GM12878 (cell line): Measurements from ENCODE around the gene LMF2.

Experiments
- ATF2 ChIP-seq: IDR thresholded peaks from 2 replicates; pipeline ENCODE4 v1.6.1; 2012; ENCODE audit warnings: low read length, inconsistent platforms
- CBX3 ChIP-seq: fragments of 200-600 bp; sonication (generic); IDR thresholded peaks from 2 replicates; pipeline ENCODE4 v1.6.1; 2016; ENCODE audit warnings: low read depth, borderline replicate concordance
- CHD4 ChIP-seq: fragments of 200-600 bp; sonication (generic); IDR thresholded peaks from 2 replicates; pipeline ENCODE4 v1.6.1; 2016; ENCODE audit warnings: mild to moderate bottlenecking
- CTCF ChIP-seq, 3 experiments: IDR thresholded peaks in 2 of 3; conservative IDR thresholded peaks in 1 of 3; 2 replicates each; pipeline ENCODE4 v1.5.1; 2011; ENCODE audit warnings: low read depth in 3 of 3, low read length in 3 of 3, mild to moderate bottlenecking in 3 of 3, control low read depth in 2 of 3, moderate library complexity in 2 of 3, inconsistent platforms in 1 of 3, mixed read lengths in 1 of 3; ENCODE audit not compliant: control insufficient read depth in 2 of 3, insufficient read depth in 1 of 3; ENCODE audit errors: extremely low read depth in 1 of 3
- EP300 ChIP-seq, 2 experiments: fragments of 150-350 bp in 1 of 2; IDR thresholded peaks; 2 replicates each; pipeline ENCODE4 v1.6.1; 2011 to 2012; ENCODE audit warnings: low read depth in 2 of 2, low read length in 2 of 2, borderline replicate concordance in 1 of 2, improper control_type of control experiment in 1 of 2, inconsistent platforms in 1 of 2; ENCODE audit not compliant: control insufficient read depth in 1 of 2
- FOXM1 ChIP-seq: IDR thresholded peaks from 2 replicates; pipeline ENCODE4 v1.6.1; 2012; ENCODE audit warnings: low read depth, mild to moderate bottlenecking, inconsistent platforms, low read length, moderate library complexity
- IRF3 ChIP-seq: fragments of 450-650 bp; IDR thresholded peaks from 2 replicates; pipeline ENCODE4 v1.6.1; 2014; ENCODE audit warnings: mild to moderate bottlenecking
- NR2C1 ChIP-seq: fragments of 450-650 bp; IDR thresholded peaks from 2 replicates; pipeline ENCODE4 v1.6.1; 2017; ENCODE audit warnings: antibody characterized with exemption, mild to moderate bottlenecking, moderate library complexity
- POLR2AphosphoS5 ChIP-seq: IDR thresholded peaks from 2 replicates; pipeline ENCODE4 v1.6.1; 2011; ENCODE audit warnings: mild to moderate bottlenecking, low read length, inconsistent platforms
- SIN3A ChIP-seq: IDR thresholded peaks from 2 replicates; pipeline ENCODE4 v1.6.1; 2012; ENCODE audit warnings: low read depth, low read length, improper control_type of control experiment
- SMC3 ChIP-seq: IDR thresholded peaks from 2 replicates; pipeline ENCODE4 v1.6.1; 2011; ENCODE audit warnings: low read length, improper control_type of control experiment, borderline replicate concordance
- ZSCAN29 ChIP-seq: fragments of 450-650 bp; IDR thresholded peaks from 2 replicates; pipeline ENCODE4 v1.6.1; 2017; ENCODE audit warnings: mild to moderate bottlenecking, moderate library complexity

- TF ChIP-seq CTCF (IDR thresholded peaks at IDR 0.05 in 2 of 3, conservative IDR thresholded peaks at IDR 0.05 in 1 of 3; ENCODE audit: control insufficient read depth in 2 of 3, extremely low read depth in 1 of 3, insufficient read depth in 1 of 3, low read depth in 3 of 3, low read length in 3 of 3): no peak
- TF ChIP-seq ATF2: no peak
- TF ChIP-seq CBX3: no peak
- TF ChIP-seq CHD4: no peak
- TF ChIP-seq IRF3: no peak
- TF ChIP-seq POLR2AphosphoS5: no peak
- no peak for TF ChIP-seq FOXM1
- no peak for TF ChIP-seq ZSCAN29
- no peak for TF ChIP-seq SMC3
- no peak for TF ChIP-seq EP300 (IDR thresholded peaks at IDR 0.05; ENCODE audit: borderline replicate concordance in 1 of 2, control insufficient read depth in 1 of 2, low read depth in 2 of 2, low read length in 2 of 2)
- TF ChIP-seq SIN3A: no peak
- TF ChIP-seq NR2C1: no peak
Measured at GRCh38 chr22:50516068-50516467, 8.6 kb upstream of the LMF2 start.
